ENCODE results near the gene ALDH7A1. TPM values are rescaled to one million over a fixed set of nuclear protein-coding genes. Genes with fewer than 3 reads are reported as not detected.
A peak's percentile ranks its signal among the peaks of the same experiment; 100 is the strongest.

ALDH7A1 gene
- total and polyA plus RNA-seq, 12 donors = 19.5 to 65.7 (median 48.4) TPM

- DNase-seq = no peak
- no peak overlapping the region for H3K4me3 ChIP-seq
- ATAC-seq = no peak
- H3K27ac ChIP-seq = no peak overlapping the region
- WGBS, 2 donors = 71 to 74% methylated on average over 1 of the region's 1 CpG
- peaks cover 3 to 28% (median 13%) of the 10 kb centered on the region in 9 donors for H3K4me1 ChIP-seq
- no peak for TF ChIP-seq CTCF (IDR thresholded peaks at IDR 0.05)
- no peaks in the 10 kb centered on the region for H3K36me3 ChIP-seq
- H3K9me3 ChIP-seq = no peaks in the 10 kb centered on the region
- intact Hi-C loops (cut with DNase I) = no loop called here
- no peaks in the 10 kb centered on the region for H3K27me3 ChIP-seq
These were observed 78.9 kb downstream of the ALDH7A1 start for GRCh38 chr5:126516133-126516532.

DNA sequence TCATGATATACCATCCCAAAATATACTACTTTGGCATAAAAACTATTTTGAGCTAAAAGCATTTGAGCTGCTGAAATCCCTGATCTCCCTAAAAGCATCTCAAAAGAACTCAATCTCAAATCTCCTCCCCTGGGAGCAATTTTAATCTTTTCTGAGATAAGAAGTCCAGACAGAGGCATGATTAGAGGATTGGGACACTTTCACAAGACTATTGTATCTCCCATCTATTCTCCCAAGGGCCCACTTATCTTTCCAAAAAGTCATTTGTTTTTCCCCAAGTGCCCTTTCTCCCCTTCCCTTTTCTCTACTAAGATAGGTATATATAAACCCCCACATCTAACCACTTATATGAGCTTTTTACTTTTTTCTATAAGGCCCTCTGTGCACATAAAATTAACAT is 79.7 kb downstream of the ALDH7A1 start:
- Histone ChIP-seq H3K27ac (no peak overlapping the region), H3K4me1 (peaks cover 3 to 27% (median 15%) of the 10 kb centered on the region in 9 donors), H3K27me3 (no peaks in the 10 kb centered on the region), H3K36me3 (no peaks in the 10 kb centered on the region), H3K9me3 (no peaks in the 10 kb centered on the region), H3K4me3 (no peak overlapping the region)
- intact Hi-C loops (cut with DNase I) = no loop called here
- no peak for ATAC-seq
- no peak for TF ChIP-seq CTCF (IDR thresholded peaks at IDR 0.05)
- no peak for DNase-seq

GRCh38 chr5:126514558-126515141 is 80.4 kb downstream of the ALDH7A1 start:
- intact Hi-C loops (cut with DNase I) = no loop called here
- Histone ChIP-seq H3K27me3 (no peaks in the 10 kb centered on the region), H3K9me3 (no peaks in the 10 kb centered on the region), H3K27ac (peak overlapping the region in 1 of 10 donors; percentile 4), H3K4me3 (no peak overlapping the region), H3K4me1 (peaks cover 0 to 27% (median 11%) of the 10 kb centered on the region in 9 donors), H3K36me3 (no peaks in the 10 kb centered on the region)
- no peak for TF ChIP-seq CTCF (IDR thresholded peaks at IDR 0.05)
- DNase-seq (no peak), ATAC-seq (no peak)
- 90 to 92% methylated on average over 9 of the region's 9 CpGs for WGBS, 2 donors

DNA sequence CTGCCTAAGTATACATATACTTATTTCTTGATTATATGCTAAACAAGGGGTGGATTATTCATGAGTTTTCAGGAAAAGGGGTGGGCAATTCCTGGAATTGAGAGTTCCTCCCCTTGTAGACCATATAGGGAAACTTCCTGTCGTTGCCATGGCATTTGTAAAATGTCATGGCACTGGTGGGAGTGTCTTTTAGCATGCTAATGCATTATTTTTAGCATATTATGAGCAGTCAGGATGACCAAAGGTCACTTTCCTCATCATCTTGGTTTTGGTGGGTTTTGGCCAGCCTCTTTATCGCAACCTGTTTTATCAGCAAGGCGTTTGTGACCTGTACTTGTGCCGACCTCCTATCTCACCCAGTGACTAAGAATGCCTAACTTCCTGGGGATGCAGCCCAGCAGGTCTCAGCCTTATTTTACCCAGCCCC is 80.9 kb downstream of the ALDH7A1 start:
- Histone ChIP-seq H3K27me3 (no peaks in the 10 kb centered on the region), H3K27ac (peak overlapping the region in 2 of 10 donors; percentile 24 to 50), H3K9me3 (no peaks in the 10 kb centered on the region), H3K4me3 (no peak overlapping the region), H3K36me3 (no peaks in the 10 kb centered on the region), H3K4me1 (peaks cover 0 to 28% (median 8%) of the 10 kb centered on the region in 9 donors)
- 74 to 84% methylated on average over 4 of the region's 4 CpGs for WGBS, 2 donors
- DNase-seq = no peak
- peak in 2 of 8 donors; percentile 26 to 27 for ATAC-seq
- intact Hi-C loops (cut with DNase I) = no loop called here
- no peak for TF ChIP-seq CTCF (IDR thresholded peaks at IDR 0.05)
